ENCODE data around the gene TOP3B. TPM values are rescaled to one million over a fixed set of nuclear protein-coding genes. Genes with fewer than 3 reads are reported as not detected.

The TOP3B gene
- total RNA-seq, 3 donors from 2014 or later = 39.3 to 45.2 (median 41.3) TPM

DNA sequence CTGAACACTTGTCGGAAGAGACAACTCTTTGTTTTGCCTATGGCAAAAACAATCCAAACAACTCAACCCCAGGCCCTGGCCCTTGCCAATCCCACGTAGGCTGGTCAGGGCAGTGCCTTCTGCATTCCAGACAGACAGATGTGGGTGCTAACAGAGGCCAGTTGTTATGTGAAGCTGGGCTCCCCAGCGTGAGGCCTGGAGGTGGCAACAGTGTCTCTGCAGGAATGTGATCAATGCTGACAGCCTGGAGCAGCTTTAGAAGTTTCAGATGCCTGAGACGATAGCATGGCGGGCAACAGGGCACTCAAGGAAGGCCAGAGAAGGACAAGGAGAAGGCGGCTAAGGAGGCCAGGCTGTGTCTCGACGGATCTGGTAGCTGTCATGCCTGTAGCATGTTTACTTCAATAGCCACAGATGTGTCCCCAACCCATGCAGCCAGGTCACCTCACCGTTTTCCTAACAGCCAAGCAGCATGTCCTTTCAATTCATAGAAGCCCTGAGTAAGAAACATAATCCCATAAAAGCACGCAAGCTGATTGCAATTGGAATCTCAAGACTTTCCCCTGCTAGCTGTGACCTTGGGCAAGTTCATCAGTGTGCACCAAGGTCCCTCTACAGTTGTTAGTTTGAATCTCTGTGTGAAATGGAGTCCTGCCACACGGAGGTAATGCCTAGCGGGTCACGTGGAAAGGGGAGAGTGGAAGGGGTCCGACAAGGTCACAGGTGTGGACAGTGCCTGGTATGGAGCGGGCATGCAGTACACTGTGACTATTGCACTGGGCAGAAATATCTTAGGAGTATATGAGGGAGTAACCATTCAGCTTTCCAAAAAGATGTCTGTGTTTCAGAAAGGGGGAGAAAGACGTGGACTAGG, 15.7 kb downstream of the TOP3B start:
- H3K4me3 Mint-ChIP-seq = no peak overlapping the region
- H3K36me3 Mint-ChIP-seq (ENCODE audit: insufficient read depth) = peaks cover 29% of the 10 kb centered on the region
- no peak for ATAC-seq

GRCh38 chr22:21965762-21966288, 16.8 kb downstream of the TOP3B start:
- Mint-ChIP-seq H3K9me3 (no peaks in the 10 kb centered on the region), H3K27me3 (ENCODE audit: low read depth) (no peaks in the 10 kb centered on the region), H3K4me3 (no peak overlapping the region), H3K4me1 (ENCODE audit: low read depth) (no peaks in the 10 kb centered on the region), H3K36me3 (ENCODE audit: insufficient read depth) (peaks cover 24% of the 10 kb centered on the region)
- DNase-seq (no peak), ATAC-seq (no peak)

More for the DNA sequence above, 15.7 kb downstream of the TOP3B start:
- Mint-ChIP-seq H3K9me3 (no peaks in the 10 kb centered on the region), H3K27me3 (ENCODE audit: low read depth) (no peaks in the 10 kb centered on the region), H3K4me1 (ENCODE audit: low read depth) (no peaks in the 10 kb centered on the region)
- no peak for DNase-seq

- H3K4me3 Mint-ChIP-seq = no peak overlapping the region
- H3K36me3 Mint-ChIP-seq (ENCODE audit: insufficient read depth) = peaks cover 23% of the 10 kb centered on the region
- ATAC-seq (no peak), DNase-seq (no peak)
- H3K4me1 Mint-ChIP-seq (ENCODE audit: low read depth) = no peaks in the 10 kb centered on the region
- H3K27me3 Mint-ChIP-seq (ENCODE audit: low read depth) = no peaks in the 10 kb centered on the region
- no peaks in the 10 kb centered on the region for H3K9me3 Mint-ChIP-seq
Observed at GRCh38 chr22:21964918-21965484, 17.6 kb downstream of the TOP3B start.

DNA sequence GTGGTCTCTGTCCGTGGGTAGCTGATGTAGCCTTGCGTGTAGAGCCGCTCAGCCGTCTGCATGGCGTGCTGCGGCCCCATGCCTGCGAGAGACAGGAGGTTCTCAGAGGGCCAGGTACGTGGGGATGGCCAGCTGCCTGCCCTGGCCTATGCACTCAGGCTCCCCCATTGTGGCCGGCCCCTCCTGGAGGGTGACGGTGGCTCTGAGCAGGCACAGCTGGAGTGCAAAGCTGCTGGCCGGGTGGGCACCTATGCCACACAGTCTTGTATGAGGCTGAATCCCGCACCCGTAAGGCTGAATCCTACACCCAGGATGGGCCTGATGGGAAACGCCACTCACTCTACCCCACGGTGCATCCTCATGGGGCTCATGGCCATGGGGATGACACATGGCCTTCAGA, 18.4 kb downstream of the TOP3B start:
- Mint-ChIP-seq H3K4me1 (ENCODE audit: low read depth) (no peaks in the 10 kb centered on the region), H3K9me3 (no peaks in the 10 kb centered on the region), H3K36me3 (ENCODE audit: insufficient read depth) (peaks cover 23% of the 10 kb centered on the region), H3K4me3 (no peak overlapping the region), H3K27me3 (ENCODE audit: low read depth) (no peaks in the 10 kb centered on the region)
- ATAC-seq (no peak), DNase-seq (no peak)

DNA sequence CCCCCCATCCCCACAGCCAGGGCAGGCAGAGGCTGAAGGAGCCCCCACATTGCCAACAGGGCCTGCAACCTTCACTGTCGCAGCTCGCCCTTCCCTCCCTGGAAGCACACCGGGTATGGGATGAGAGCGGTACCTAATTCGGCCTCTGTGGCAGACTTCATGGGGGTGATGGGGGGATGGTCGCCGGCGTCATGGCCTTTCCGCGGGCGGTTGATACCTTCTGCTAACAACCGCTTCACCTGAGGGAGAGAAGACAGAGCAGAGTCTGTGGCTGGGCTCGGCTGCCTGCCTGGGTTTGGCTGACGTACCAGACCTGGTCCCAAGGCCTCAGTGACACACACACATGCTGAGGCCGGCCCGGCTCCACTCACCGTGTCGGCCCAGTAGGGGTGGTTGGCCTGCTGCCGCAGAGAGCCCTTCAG, 18.8 kb downstream of the TOP3B start:
- H3K27me3 Mint-ChIP-seq (ENCODE audit: low read depth) = no peaks in the 10 kb centered on the region
- DNase-seq (no peak), ATAC-seq (no peak)
- no peaks in the 10 kb centered on the region for H3K9me3 Mint-ChIP-seq
- no peak overlapping the region for H3K4me3 Mint-ChIP-seq
- peaks cover 23% of the 10 kb centered on the region for H3K36me3 Mint-ChIP-seq (ENCODE audit: insufficient read depth)
- no peaks in the 10 kb centered on the region for H3K4me1 Mint-ChIP-seq (ENCODE audit: low read depth)

DNA sequence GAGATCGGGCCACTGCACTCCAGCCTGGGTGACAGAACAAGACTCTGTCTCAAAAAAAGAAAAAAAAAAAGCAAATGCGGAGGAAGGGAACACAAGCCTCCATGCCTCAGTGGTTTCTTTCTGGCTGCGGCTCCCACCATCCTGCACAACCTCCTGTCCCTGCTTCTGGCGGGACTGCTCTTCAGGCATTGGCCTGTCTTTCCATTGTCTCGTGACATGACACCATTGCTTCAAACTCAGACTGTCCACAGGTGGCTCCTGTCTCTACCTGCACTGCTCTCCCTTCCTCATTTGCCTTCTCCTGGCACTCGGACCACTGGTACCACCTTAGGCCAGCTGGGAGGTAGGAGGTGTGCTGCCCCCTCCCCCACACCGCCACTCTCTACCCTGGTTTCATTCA, 19.3 kb downstream of the TOP3B start:
- DNase-seq = no peak
- Mint-ChIP-seq H3K9me3 (no peaks in the 10 kb centered on the region), H3K4me3 (no peak overlapping the region), H3K4me1 (ENCODE audit: low read depth) (no peaks in the 10 kb centered on the region), H3K36me3 (ENCODE audit: insufficient read depth) (peaks cover 20% of the 10 kb centered on the region), H3K27me3 (ENCODE audit: low read depth) (no peaks in the 10 kb centered on the region)
- ATAC-seq = no peak

DNA sequence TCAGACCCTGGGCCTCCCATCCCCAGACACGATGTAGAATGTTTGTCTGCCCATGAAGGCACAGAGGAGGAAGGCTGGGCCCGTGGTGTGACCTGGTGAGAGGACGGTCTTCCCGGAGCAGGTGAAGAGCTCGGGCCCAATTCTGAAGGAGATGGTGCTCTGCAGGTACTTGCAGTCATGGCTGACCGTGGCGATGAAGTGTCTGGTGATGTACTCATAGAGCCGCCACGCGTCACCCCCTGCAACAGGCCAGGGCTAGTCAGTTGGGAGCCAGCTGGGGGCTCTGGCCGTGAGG, 20.0 kb downstream of the TOP3B start:
- Mint-ChIP-seq H3K36me3 (ENCODE audit: insufficient read depth) (peaks cover 20% of the 10 kb centered on the region), H3K27me3 (ENCODE audit: low read depth) (no peaks in the 10 kb centered on the region), H3K4me3 (no peak overlapping the region), H3K9me3 (no peaks in the 10 kb centered on the region), H3K4me1 (ENCODE audit: low read depth) (no peaks in the 10 kb centered on the region)
- no peak for ATAC-seq
- DNase-seq = no peak

- DNase-seq = no peak
- Mint-ChIP-seq H3K36me3 (ENCODE audit: insufficient read depth) (peaks cover 18% of the 10 kb centered on the region), H3K27me3 (ENCODE audit: low read depth) (no peaks in the 10 kb centered on the region), H3K9me3 (no peaks in the 10 kb centered on the region), H3K4me3 (no peak overlapping the region), H3K4me1 (ENCODE audit: low read depth) (no peaks in the 10 kb centered on the region)
- ATAC-seq = no peak
Observed at GRCh38 chr22:21961886-21962654, 20.5 kb downstream of the TOP3B start.

GRCh38 chr22:21961127-21961867, 21.3 kb downstream of the TOP3B start:
- Mint-ChIP-seq H3K4me3 (no peak overlapping the region), H3K9me3 (no peaks in the 10 kb centered on the region), H3K36me3 (ENCODE audit: insufficient read depth) (peaks cover 16% of the 10 kb centered on the region), H3K4me1 (ENCODE audit: low read depth) (no peaks in the 10 kb centered on the region), H3K27me3 (ENCODE audit: low read depth) (no peaks in the 10 kb centered on the region)
- ATAC-seq (no peak), DNase-seq (no peak)

DNA sequence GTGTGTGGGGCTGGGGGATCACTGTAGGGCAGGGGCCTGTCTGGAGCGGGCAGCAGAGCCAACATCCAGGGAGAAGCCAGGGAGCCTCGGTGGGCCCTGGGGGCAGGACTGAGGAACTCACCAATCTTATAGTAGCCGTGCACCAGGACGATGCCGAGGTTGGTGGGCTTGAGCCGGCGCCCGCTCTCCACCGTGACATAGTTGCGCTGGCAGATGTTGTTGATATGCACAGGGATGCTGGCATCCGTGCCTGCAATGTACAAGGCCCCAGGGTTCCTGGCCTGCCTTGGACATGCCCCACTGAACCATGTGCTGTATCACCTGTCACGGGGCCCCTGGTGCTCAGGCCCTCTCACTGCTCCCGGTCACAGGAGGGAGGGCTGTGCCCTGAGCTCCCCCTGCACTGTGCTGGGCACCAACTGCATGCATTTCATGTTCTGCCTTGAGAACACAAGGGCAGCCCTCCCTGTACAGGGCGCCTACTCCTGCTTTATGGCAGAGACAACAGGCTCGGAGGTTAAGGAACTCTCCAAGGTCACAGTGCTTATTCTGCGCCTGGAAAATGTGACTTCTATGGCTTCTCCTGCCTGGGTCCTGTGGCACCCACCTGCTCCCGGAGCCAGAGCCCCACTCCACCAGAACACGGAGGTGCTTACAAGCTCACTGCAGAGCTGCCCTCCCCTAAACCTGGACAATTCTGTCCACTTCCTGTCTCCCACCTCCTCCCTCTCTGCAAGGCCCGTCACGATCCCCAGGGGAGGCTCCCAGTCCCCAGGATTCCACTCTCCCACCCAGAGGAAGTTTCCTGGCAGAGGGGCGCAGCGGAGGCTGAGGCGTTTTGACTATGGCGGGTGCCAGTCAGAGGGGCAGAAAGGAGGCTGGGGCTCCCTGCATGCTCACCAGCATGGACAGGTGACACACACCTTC, 22.1 kb downstream of the TOP3B start:
- DNase-seq = no peak
- H3K27me3 Mint-ChIP-seq (ENCODE audit: low read depth) = no peaks in the 10 kb centered on the region
- peaks cover 16% of the 10 kb centered on the region for H3K36me3 Mint-ChIP-seq (ENCODE audit: insufficient read depth)
- no peaks in the 10 kb centered on the region for H3K9me3 Mint-ChIP-seq
- H3K4me3 Mint-ChIP-seq = no peak overlapping the region
- no peak for ATAC-seq
- no peaks in the 10 kb centered on the region for H3K4me1 Mint-ChIP-seq (ENCODE audit: low read depth)

GRCh38 chr22:21959274-21960074, 23.1 kb downstream of the TOP3B start:
- ATAC-seq (no peak), DNase-seq (no peak)
- H3K9me3 Mint-ChIP-seq = no peaks in the 10 kb centered on the region
- H3K36me3 Mint-ChIP-seq (ENCODE audit: insufficient read depth) = peaks cover 16% of the 10 kb centered on the region
- H3K4me3 Mint-ChIP-seq = no peak overlapping the region
- no peaks in the 10 kb centered on the region for H3K4me1 Mint-ChIP-seq (ENCODE audit: low read depth)
- H3K27me3 Mint-ChIP-seq (ENCODE audit: low read depth) = no peaks in the 10 kb centered on the region

DNA sequence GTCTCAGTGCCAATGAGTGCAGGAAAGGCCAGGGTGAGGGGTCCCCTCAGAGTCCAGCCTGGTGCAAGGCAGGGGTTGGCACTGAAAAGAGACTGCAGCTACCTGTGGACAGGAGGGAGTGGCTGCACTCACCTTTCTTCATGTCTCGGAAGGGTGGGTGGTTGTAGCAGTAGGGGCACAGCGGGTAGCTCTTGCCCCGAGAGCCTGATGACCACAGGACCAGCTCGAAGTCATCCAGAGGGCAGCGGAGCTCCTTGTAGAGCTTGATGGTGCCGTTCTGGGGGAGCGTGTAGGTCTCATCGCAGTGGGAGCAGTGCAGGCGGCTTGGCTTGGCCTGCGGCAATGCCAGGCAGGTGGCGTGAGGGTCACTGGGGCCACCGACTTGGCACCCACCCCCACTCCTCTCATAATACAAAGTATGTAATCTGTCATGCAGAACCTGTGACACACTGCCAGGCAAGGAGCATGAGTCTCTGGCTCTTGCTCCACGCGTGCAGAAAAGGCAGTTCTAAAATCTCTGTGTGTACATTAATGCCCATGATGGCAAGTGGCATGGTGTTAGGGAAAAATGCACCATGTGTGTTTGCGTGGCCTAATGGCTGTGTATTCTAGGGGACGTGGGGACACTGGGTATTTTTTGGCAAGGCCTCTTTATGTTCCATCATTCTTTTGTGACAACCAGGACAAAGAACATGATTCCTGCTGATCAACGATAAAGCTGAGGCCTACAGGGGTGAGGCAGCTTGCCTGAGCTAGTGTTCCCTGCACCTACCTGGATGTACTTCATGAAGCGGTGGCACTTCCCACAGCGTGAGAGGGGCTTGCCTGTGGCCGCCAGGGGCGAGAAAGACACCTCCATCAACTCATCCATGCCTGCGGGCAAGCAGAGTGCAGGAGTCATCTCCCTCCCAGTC, 24.0 kb downstream of the TOP3B start:
- H3K36me3 Mint-ChIP-seq (ENCODE audit: insufficient read depth) = peaks cover 13% of the 10 kb centered on the region
- no peaks in the 10 kb centered on the region for H3K27me3 Mint-ChIP-seq (ENCODE audit: low read depth)
- DNase-seq = no peak
- no peak for ATAC-seq
- H3K4me1 Mint-ChIP-seq (ENCODE audit: low read depth) = no peaks in the 10 kb centered on the region
- H3K4me3 Mint-ChIP-seq = no peak overlapping the region
- no peaks in the 10 kb centered on the region for H3K9me3 Mint-ChIP-seq
